HepG2 (cell line): ENCODE measurements around the gene KCNK7. TPM values are rescaled to one million over a fixed set of nuclear protein-coding genes. Genes with fewer than 3 reads are reported as not detected.
"Not testable (repeated sequence)": the region's sequence is repeated elsewhere in the genome, so short reads cannot be mapped to it uniquely, and the experiment has no call there.

ENCODE experiments used
- ATAC-seq: fragments of 200-7000 bp; cut with Tn5 transposase; 3 replicates; pipeline ENCODE4 v1.9.1; 2020; ENCODE audit warnings: mild to moderate bottlenecking, moderate library complexity
- BruUV-seq: library from RNA; stranded (reverse); fragments of 400-500 nt; replicated peaks from 2 replicates; lab custom pipeline; 2021; lab: Mats Ljungman, UMichigan
- CTCF ChIA-PET: fragments of 300-600 bp; formaldehyde crosslinking; extraction: SDS; loops from one replicate; lab custom pipeline; 2021; ENCODE audit warnings: low total read pairs, inconsistent platforms, low intra/inter-chr PET ratio; lab: Yijun Ruan, JAX
- POLR2A ChIA-PET: fragments of 350-600 bp; sonication (Branson Sonifier 250); formaldehyde crosslinking; loops from one replicate; lab custom pipeline; 2020; ENCODE audit warnings: antibody characterized with exemption, inconsistent platforms; lab: Yijun Ruan, JAX
- DNase-seq: peaks from one replicate; pipeline ENCODE4 v3.0.0-alpha.2; 2015; ENCODE audit warnings: low spot score
- FAIRE-seq: peaks from 3 replicates; lab custom pipeline; 2011; peaks lifted over from hg19 to GRCh38; lab: Jason Lieb, UNC
- H2AFZ ChIP-seq: one replicate; pipeline ENCODE4 v1.6.1; 2011; ENCODE audit warnings: low read length, inconsistent platforms
- H3K27ac ChIP-seq: fragments of 300-600 bp; 3 replicates; pipeline ENCODE4 v1.8.0; 2011; ENCODE audit warnings: mixed run types, mild to moderate bottlenecking, mixed read lengths, low read length, inconsistent platforms; ENCODE audit not compliant: insufficient read depth; ENCODE audit errors: extremely low read length
- H3K27me3 ChIP-seq, 2 experiments: fragments of 200-600 bp in 1 of 2; 2 replicates in 1 of 2; 3 replicates in 1 of 2; pipeline versions ENCODE4 v1.6.0 to v1.8.0; 2011; ENCODE audit warnings: low read length in 2 of 2, mild to moderate bottlenecking in 2 of 2, moderate library complexity in 2 of 2, inconsistent platforms in 1 of 2; ENCODE audit not compliant: insufficient read depth in 2 of 2, control insufficient read depth in 1 of 2
- H3K36me3 ChIP-seq, 2 experiments: fragments of 200-600 bp in 1 of 2; replicated peaks in 1 of 2; 2 replicates in 1 of 2; 3 replicates in 1 of 2; pipeline versions ENCODE4 v1.5.1 to v1.8.0; 2011; ENCODE audit warnings: low read length in 2 of 2, inconsistent platforms in 1 of 2; ENCODE audit not compliant: insufficient read depth in 2 of 2, control insufficient read depth in 1 of 2
- H3K4me1 ChIP-seq: 2 replicates; pipeline ENCODE4 v1.5.1; 2012; ENCODE audit warnings: low read length, inconsistent platforms; ENCODE audit not compliant: insufficient read depth
- H3K4me2 ChIP-seq: 2 replicates; pipeline ENCODE4 v1.6.0; 2011; ENCODE audit warnings: low read depth, low read length, inconsistent platforms
- H3K4me3 ChIP-seq, 3 experiments: fragments of 200-600 bp in 1 of 3; sonication (generic), shearing (Covaris generic) in 1 of 3; replicated peaks in 1 of 3; 2 replicates each; pipeline ENCODE4 v1.5.1; 2011 to 2016; ENCODE audit warnings: low read length in 3 of 3, inconsistent platforms in 2 of 3, low read depth in 2 of 3, mild to moderate bottlenecking in 2 of 3, control low read depth in 1 of 3, mixed read lengths in 1 of 3; ENCODE audit not compliant: insufficient read depth in 1 of 3
- H3K79me2 ChIP-seq: one replicate; pipeline ENCODE4 v1.6.1; 2011; ENCODE audit warnings: low read length, inconsistent platforms; ENCODE audit not compliant: insufficient read depth
- H3K9ac ChIP-seq: 2 replicates; pipeline ENCODE4 v1.6.0; 2011; ENCODE audit warnings: mild to moderate bottlenecking, low read depth, low read length, inconsistent platforms; ENCODE audit not compliant: insufficient read depth
- H3K9me3 ChIP-seq: 2 replicates; pipeline ENCODE4 v1.5.1; 2012; ENCODE audit warnings: mild to moderate bottlenecking, low read length
- H4K20me1 ChIP-seq: 2 replicates; pipeline ENCODE4 v1.6.0; 2011; ENCODE audit warnings: inconsistent platforms, mild to moderate bottlenecking, low read length, moderate library complexity; ENCODE audit not compliant: insufficient read depth
- CREBL2 ChIP-seq: sonication (generic); formaldehyde crosslinking; IDR thresholded peaks from 2 replicates; pipeline ENCODE4 v1.8.1; 2023; ENCODE audit warnings: missing genetic modification reagents, mild to moderate bottlenecking, borderline replicate concordance
- MED13 ChIP-seq: sonication (generic); formaldehyde crosslinking; IDR thresholded peaks from 2 replicates; pipeline ENCODE4 v1.5.0; 2020; ENCODE audit warnings: missing genetic modification reagents
- POLR2G ChIP-seq: fragments of 200-400 bp; formaldehyde crosslinking; IDR thresholded peaks from 2 replicates; pipeline ENCODE4 v1.6.1; 2018; ENCODE audit warnings: mild to moderate bottlenecking, low read depth, low read length, moderate library complexity
- SOX6 ChIP-seq, 2 experiments: fragments of 450-650 bp in 1 of 2; sonication (generic) in 1 of 2; formaldehyde crosslinking in 1 of 2; IDR thresholded peaks; 2 replicates each; pipeline versions ENCODE4 v1.4.0 to v1.6.1; 2017 to 2020; ENCODE audit warnings: antibody characterized with exemption in 1 of 2, mild to moderate bottlenecking in 1 of 2, missing genetic modification reagents in 1 of 2
- TBX3 ChIP-seq: fragments of 450-650 bp; IDR thresholded peaks from 2 replicates; pipeline ENCODE4 v1.6.1; 2017; ENCODE audit warnings: antibody characterized with exemption, mild to moderate bottlenecking, inconsistent platforms, borderline replicate concordance
- TFAP4 ChIP-seq: sonication (generic); IDR thresholded peaks from 2 replicates; pipeline ENCODE4 v1.6.1; 2016; ENCODE audit warnings: low read depth, borderline replicate concordance
- TGIF2 ChIP-seq: IDR thresholded peaks from 2 replicates; pipeline ENCODE4 v1.6.1; 2016; ENCODE audit warnings: control low read depth, missing compliant biosample characterization
- YEATS2 ChIP-seq: sonication (generic); formaldehyde crosslinking; IDR thresholded peaks from 2 replicates; pipeline ENCODE4 v1.4.0; 2020; ENCODE audit warnings: missing genetic modification reagents, borderline replicate concordance
- ZBTB44 ChIP-seq: sonication (generic); formaldehyde crosslinking; IDR thresholded peaks from 2 replicates; pipeline ENCODE4 v1.4.0; 2020; ENCODE audit warnings: missing genetic modification reagents
- ZNF292 ChIP-seq: sonication (generic); formaldehyde crosslinking; IDR thresholded peaks from 2 replicates; pipeline ENCODE4 v1.8.1; 2022; ENCODE audit warnings: mild to moderate bottlenecking, low read depth, missing genetic modification reagents, borderline replicate concordance
- ZNF343 ChIP-seq: sonication (generic); formaldehyde crosslinking; IDR thresholded peaks from 2 replicates; pipeline ENCODE4 v1.4.0; 2020; ENCODE audit warnings: mild to moderate bottlenecking, missing genetic modification reagents
- ZNF629 ChIP-seq: sonication (generic); formaldehyde crosslinking; conservative IDR thresholded peaks from 2 replicates; pipeline ENCODE4 v1.5.0; 2020; ENCODE audit warnings: missing genetic modification reagents
- ZNF761 ChIP-seq: sonication (generic); formaldehyde crosslinking; conservative IDR thresholded peaks from 2 replicates; pipeline ENCODE4 v1.4.0; 2020; ENCODE audit warnings: mild to moderate bottlenecking, missing genetic modification reagents
- ZNF816 ChIP-seq: sonication (generic); formaldehyde crosslinking; IDR thresholded peaks from 2 replicates; pipeline ENCODE4 v1.8.0; 2022; ENCODE audit warnings: missing genetic modification reagents, mild to moderate bottlenecking, borderline replicate concordance
- WGBS: methylation state at CpG from one replicate; pipeline ENCODE4 v1.1.6; 2017; ENCODE audit warnings: low lambda C conversion rate; 5-methylcytosine and 5-hydroxymethylcytosine counted together
- in situ Hi-C: cut with HindIII; loops from 2 replicates; pipeline ENCODE4 v1.10.0; 2017; ENCODE audit warnings: low pct_unique_long_range_greater_than_20kb; ENCODE audit not compliant: extremely low pct_ligation_motif_present
- intact Hi-C: fragments of 100-400 bp; cut with micrococcal nuclease; formaldehyde crosslinking; loops from one replicate; pipeline ENCODE4 v1.10.0; 2022; ENCODE audit not compliant: unreplicated experiment
- polyA plus RNA-seq, 8 experiments: library from polyadenylated mRNA; depleted of rRNA in 3 of 8; stranded (reverse) in 7 of 8; unstranded in 1 of 8; fragments of >200 nt; fragmentation: Illumina TruSeq in 4 of 8; extraction: Trizol in 4 of 8; gene quantifications; 2 replicates each; pipeline versions ENCODE4 v1.2.1 to v1.2.3, GENCODE V29; 2011 to 2016; ENCODE audit warnings: low read depth in 4 of 8, missing spikeins in 1 of 8, mixed read lengths in 1 of 8; ENCODE audit not compliant: insufficient read depth in 1 of 8
- total RNA-seq, 5 experiments: library from RNA; depleted of rRNA; stranded (reverse); fragments of >200 nt; fragmentation: Illumina TruSeq; extraction: Trizol; gene quantifications; 2 replicates each; pipeline ENCODE4 v1.2.3, GENCODE V29; 2016; ENCODE audit warnings: low read depth in 1 of 5

KCNK7 gene
- total and polyA plus RNA-seq, 2 of the 13 experiments (the other 11 are each of a cell fraction or from before 2014, with no cell fraction given): 0.11 TPM; not detected in 1

- Histone ChIP-seq H3K4me1 (peaks cover 43% of the 10 kb centered on the region), H3K36me3 (peaks cover 13 to 29% of the 10 kb centered on the region in 2 experiments; a peak in 4 of 5 replicates)
- H3K4me3 ChIP-seq, BruUV-seq, DNase-seq, H3K9me3 ChIP-seq, H3K79me2 ChIP-seq, H3K4me2 ChIP-seq, in situ Hi-C loops, H2AFZ ChIP-seq, intact Hi-C loops, H4K20me1 ChIP-seq, ATAC-seq, CTCF ChIA-PET, FAIRE-seq, H3K27ac ChIP-seq, H3K27me3 ChIP-seq, H3K9ac ChIP-seq: not testable (repeated sequence)
- peak; percentile 79 for TF ChIP-seq ZNF629 (CRISPR knock-in tag)
- POLR2A ChIA-PET: interaction anchor here (2.2 to 4.6 kb wide), 4 partner anchors 14 to 25 kb away, joined by 17 to 78 read pairs (median 40); partner anchors contain the start of genes MAP3K11, PCNX3 and RELA
- WGBS: 90% methylated on average over 9 of the region's 9 CpGs
These were observed 43.6 kb upstream of the KCNK7 start for GRCh38 chr11:65639228-65639597.

GRCh38 chr11:65637794-65638419 is 42.3 kb upstream of the KCNK7 start, which contains the start of gene SIPA1:
Gene SIPA1 (plus strand): TSS chr11:65638101. CDS start chr11:65640922, 2,821 bp downstream.
- intact Hi-C loops: no loop called here
- TF ChIP-seq YEATS2 (no peak), POLR2G (peak; percentile 74), ZNF761 (CRISPR knock-in tag) (no peak), ZNF816 (CRISPR knock-in tag) (peak; percentile 37; the same call in 1 of the 2 replicates), TGIF2 (CRISPR knock-in tag) (0 out of 2 replicates have a peak, but pooled peaks have one; percentile 21), TFAP4 (peak; percentile 26; the same call in 1 of the 2 replicates), SOX6 (IDR thresholded peaks at IDR 0.05) (no peak), SOX6 (CRISPR knock-in tag; IDR thresholded peaks at IDR 0.05) (0 out of 2 replicates have a peak, but pooled peaks have one; percentile 4), CREBL2 (CRISPR knock-in tag) (no peak), MED13 (CRISPR knock-in tag) (no peak), ZNF292 (CRISPR knock-in tag) (no peak), ZNF343 (0 out of 2 replicates have a peak, but pooled peaks have one; percentile 26), ZBTB44 (CRISPR knock-in tag) (no peak), TBX3 (no peak)

More at GRCh38 chr11:65637794-65638419, 42.3 kb upstream of the KCNK7 start, which contains the start of gene SIPA1:
- H3K79me2 ChIP-seq: no peaks in the 10 kb centered on the region
- FAIRE-seq: peak; percentile 57
- no peaks in the 10 kb centered on the region for H4K20me1 ChIP-seq
- H3K9me3 ChIP-seq: no peaks in the 10 kb centered on the region
- DNase-seq: peak; percentile 88
- no peak within 1 kb of the TSS for H2AFZ ChIP-seq
- no peaks in the 10 kb centered on the region for H3K27me3 ChIP-seq
- in situ Hi-C loops: no loop called here
- H3K27ac ChIP-seq: peak within 1 kb of the TSS; percentile 61
- peak; percentile 83 for ATAC-seq
- peaks cover 33% of the 10 kb centered on the region for H3K4me1 ChIP-seq
- no TSS peak for BruUV-seq
- H3K36me3 ChIP-seq: peaks cover 17 to 37% of the 10 kb centered on the region in 2 experiments; a peak in 4 of 5 replicates
- peak within 1 kb of the TSS; percentile 93 for H3K4me2 ChIP-seq
- peak within 1 kb of the TSS; percentile 52 to 88 (median 73); a peak in 5 of 6 replicates for H3K4me3 ChIP-seq
- 33% methylated on average over 3 of the region's 46 CpGs for WGBS
- ChIA-PET CTCF (interaction anchor here (1.2 kb wide), 1 partner anchor 180 kb away, joined by 4 read pairs; no protein-coding TSS in a partner anchor), POLR2A (interaction anchor here (0.6 to 4.6 kb wide), 16 partner anchors 8 to 290 kb away, joined by 3 to 78 read pairs (median 4); partner anchors contain the start of genes MAP3K11, PCNX3 and RELA)
- H3K9ac ChIP-seq: peak within 1 kb of the TSS; percentile 73
